Right lobe of liver (tissue), 6 donors: ENCODE results near the gene SASH1. TPM values are rescaled to one million over a fixed set of nuclear protein-coding genes. Genes with fewer than 3 reads are reported as not detected.

Experiments used
- ATAC-seq, 4 donors: fragments of 200-7000 bp; cut with Tn5 transposase; one replicate each; pipeline ENCODE4 v1.9.1; 2020; ENCODE audit warnings: mild to moderate bottlenecking in 4 of 4, moderate library complexity in 4 of 4
- DNase-seq, 3 donors: peaks; one replicate each; pipeline ENCODE4 v3.0.0-alpha.2; 2020
- H3K27ac ChIP-seq, 3 donors: fragments of 200-600 bp; one replicate each; pipeline ENCODE4 v1.8.0; 2022
- H3K27me3 ChIP-seq, 2 donors: fragments of 200-600 bp; one replicate each; pipeline ENCODE4 v1.8.0; 2022
- H3K36me3 ChIP-seq, 4 donors: fragments of 200-600 bp; sonication (generic) in 1 of 4; one replicate each; pipeline versions ENCODE4 v1.5.1 to v1.8.0; 2017 to 2022; ENCODE audit warnings: control low read depth in 1 of 4
- H3K4me1 ChIP-seq, 4 donors: fragments of 200-600 bp; sonication (generic) in 1 of 4; one replicate each; pipeline versions ENCODE4 v1.5.1 to v1.8.0; 2017 to 2022; ENCODE audit warnings: control low read depth in 1 of 4
- H3K4me3 ChIP-seq, 3 donors: fragments of 200-600 bp; one replicate each; pipeline ENCODE4 v1.8.0; 2022
- H3K9me3 ChIP-seq, 4 donors: fragments of 200-600 bp; sonication (generic) in 1 of 4; one replicate each; pipeline versions ENCODE4 v1.5.1 to v1.8.0; 2017 to 2022; ENCODE audit warnings: control low read depth in 1 of 4
- CTCF ChIP-seq, 4 donors: fragments of 200-600 bp in 3 of 4; fragments of 450-650 bp in 1 of 4; IDR thresholded peaks; one replicate each; pipeline versions ENCODE4 v1.5.1 to v1.8.0; 2016 to 2022; ENCODE audit warnings: antibody characterized with exemption in 4 of 4, mild to moderate bottlenecking in 2 of 4
- POLR2A ChIP-seq: fragments of 450-650 bp; IDR thresholded peaks from one replicate; pipeline ENCODE4 v1.6.1; 2017; ENCODE audit warnings: antibody characterized with exemption, mild to moderate bottlenecking
- WGBS: methylation state at CpG from one replicate; pipeline ENCODE4 v1.1.6; 2018; ENCODE audit warnings: low coverage, low lambda C conversion rate; ENCODE audit not compliant: insufficient coverage; ENCODE audit errors: missing lambda C conversion rate; 5-methylcytosine and 5-hydroxymethylcytosine counted together
- intact Hi-C, 2 donors: fragments of 100-400 bp; cut with DNase I; formaldehyde crosslinking; loops; one replicate each; pipeline versions ENCODE4 v1.11.2 to v1.14.1; 2022
- total RNA-seq, 6 experiments: library from RNA; depleted of rRNA in 2 of 6; stranded (reverse); fragments of >200 nt in 2 of 6; fragmentation: NEBNext Ultra II Directional in 3 of 6; extraction: Animal tissue kit (Norgen Biotek cat#: 25700) in 3 of 6; gene quantifications; one replicate each; pipeline versions ENCODE4 v1.1.0 to v1.2.4, GENCODE V29; 2016 to 2023
- donor health status: DM: no; HTN: yes; CAD: no.
- donor health status: DM: no; HTN: no; CAD: no.
- donor health status: DM: no; HTN: no; CAD: no.
- donor health status: DM: no; HTN: yes; CAD: no.
- donor health status: DM: no; HTN: yes; CAD: no.

Gene SASH1
- total RNA-seq, 6 experiments from 2014 or later: 12.0 to 19.0 (median 15.8) TPM

GRCh38 chr6:148347441-148348054 lies 4.9 kb downstream of the SASH1 start:
- WGBS: 63% methylated on average over 4 of the region's 4 CpGs
- intact Hi-C loops: no loop called here
- TF ChIP-seq CTCF (IDR thresholded peaks at IDR 0.05): no peak
- no peak for TF ChIP-seq POLR2A

GRCh38 chr6:148348335-148348734 lies 5.7 kb downstream of the SASH1 start:
- no peak for ATAC-seq
- Histone ChIP-seq H3K27me3 (no peaks in the 10 kb centered on the region), H3K9me3 (no peaks in the 10 kb centered on the region), H3K27ac (no peak overlapping the region), H3K36me3 (no peaks in the 10 kb centered on the region), H3K4me3 (no peak overlapping the region), H3K4me1 (peaks cover 0 to 6% (median 0%) of the 10 kb centered on the region in 4 donors)
- no peak for DNase-seq
- 68% methylated on average over 2 of the region's 3 CpGs for WGBS
- no peak for TF ChIP-seq CTCF (IDR thresholded peaks at IDR 0.05)
- no peak for TF ChIP-seq POLR2A
- intact Hi-C loops: no loop called here

More at GRCh38 chr6:148347441-148348054, 4.9 kb downstream of the SASH1 start:
- Histone ChIP-seq H3K27me3 (no peaks in the 10 kb centered on the region), H3K9me3 (no peaks in the 10 kb centered on the region), H3K36me3 (no peaks in the 10 kb centered on the region), H3K4me1 (peaks cover 0 to 6% (median 0%) of the 10 kb centered on the region in 4 donors), H3K27ac (no peak overlapping the region), H3K4me3 (no peak overlapping the region)
- ATAC-seq: no peak
- DNase-seq: no peak

GRCh38 chr6:148348778-148349177 lies 6.1 kb downstream of the SASH1 start:
- H3K27me3 ChIP-seq: no peaks in the 10 kb centered on the region
- DNase-seq: no peak
- H3K4me3 ChIP-seq: no peak overlapping the region
- 93% methylated on average over 10 of the region's 10 CpGs for WGBS
- H3K36me3 ChIP-seq: no peaks in the 10 kb centered on the region
- ATAC-seq: no peak
- no peak for TF ChIP-seq CTCF (IDR thresholded peaks at IDR 0.05)
- no peak for TF ChIP-seq POLR2A
- H3K27ac ChIP-seq: no peak overlapping the region
- intact Hi-C loops: no loop called here
- no peaks in the 10 kb centered on the region for H3K9me3 ChIP-seq
- H3K4me1 ChIP-seq: peaks cover 0 to 6% (median 0%) of the 10 kb centered on the region in 4 donors

- Histone ChIP-seq H3K4me3 (no peak overlapping the region), H3K27me3 (no peaks in the 10 kb centered on the region), H3K27ac (no peak overlapping the region), H3K4me1 (peaks cover 0 to 6% (median 0%) of the 10 kb centered on the region in 4 donors), H3K36me3 (no peaks in the 10 kb centered on the region), H3K9me3 (no peaks in the 10 kb centered on the region)
- TF ChIP-seq POLR2A (no peak), CTCF (IDR thresholded peaks at IDR 0.05) (no peak)
- WGBS: 71% methylated on average over 4 of the region's 9 CpGs
- intact Hi-C loops: no loop called here
- ATAC-seq (no peak), DNase-seq (no peak)
These were observed 6.8 kb downstream of the SASH1 start for GRCh38 chr6:148349466-148349865.
